Measurements from ENCODE around the gene FLOT2. TPM values are rescaled to one million over a fixed set of nuclear protein-coding genes. Genes with fewer than 3 reads are reported as not detected.
A peak's percentile ranks its signal among the peaks of the same experiment; 100 is the strongest.

FLOT2 gene
- polyA plus RNA-seq, 1 of the 3 experiments (the other 2 are of a cell fraction) = 105 TPM

DNA sequence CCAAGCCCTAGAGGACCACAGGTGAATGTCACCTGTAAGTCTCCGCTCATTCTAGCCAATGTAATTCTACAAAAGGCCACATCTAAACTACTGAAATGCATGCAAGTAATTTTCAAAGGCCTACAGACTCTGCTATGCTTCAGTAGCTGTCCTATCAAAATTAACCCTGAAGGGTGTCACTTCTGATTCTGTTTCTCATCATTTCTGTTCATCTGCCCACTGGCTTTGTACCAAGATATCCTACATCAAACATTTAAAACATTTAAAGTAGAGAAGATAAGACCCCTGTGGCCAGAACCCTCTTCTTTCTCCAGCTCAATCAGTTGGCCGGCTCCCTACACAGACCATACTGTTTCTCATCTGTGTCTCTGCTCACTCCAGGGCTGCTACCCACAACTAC lies 32.3 kb upstream of the FLOT2 start (continued):
- peak in 1 of 2 experiments; percentile 89; a peak in 2 of 4 replicates for TF ChIP-seq EP300 (IDR thresholded peaks at IDR 0.05; ENCODE audit: borderline replicate concordance in 1 of 2, low read depth in 1 of 2, low read length in 1 of 2)
- TF ChIP-seq CHD2 (IDR thresholded peaks at IDR 0.05; ENCODE audit: low read length, partially characterized antibody) = peak; percentile 26
- TF ChIP-seq POLR2AphosphoS5 (IDR thresholded peaks at IDR 0.05; ENCODE audit: low read depth, low read length) = 0 out of 2 replicates have a peak, but pooled peaks have one; percentile 16

DNA sequence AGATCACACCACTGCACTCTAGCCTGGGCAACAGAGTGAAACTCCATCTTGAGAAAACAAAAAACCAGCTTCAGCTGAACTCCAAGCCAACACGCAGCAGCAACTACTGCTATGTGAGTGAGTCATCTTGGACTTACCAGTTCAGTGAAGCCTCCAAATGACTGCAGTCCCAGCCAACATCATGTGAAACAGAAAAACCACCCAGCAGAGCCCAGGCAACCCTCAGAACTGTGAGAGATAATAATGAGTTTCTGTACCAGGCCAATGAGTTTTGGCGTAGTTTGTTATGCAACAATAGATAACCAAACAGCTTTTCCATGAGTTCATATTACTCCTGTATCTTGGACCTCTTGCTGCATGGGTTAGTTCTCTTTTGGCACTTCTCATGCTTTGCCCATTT lies 30.5 kb upstream of the FLOT2 start:
- peaks cover 16% of the 10 kb centered on the region for H3F3A ChIP-seq (replicated peaks; ENCODE audit: insufficient read depth)
- ChIA-PET CTCF (interaction anchor here (1.3 to 6.3 kb wide), 5 partner anchors 11 to 202 kb away, joined by 4 to 44 read pairs (median 4); partner anchors contain the start of gene TLCD1), POLR2A (no interaction called here)
- no peak overlapping the region for H3K27ac ChIP-seq (ENCODE audit: low read depth in 2 of 2, low read length in 1 of 2)
- H2AFZ ChIP-seq (ENCODE audit: low read depth) = no peak overlapping the region
- peaks cover 61% of the 10 kb centered on the region for H4K20me1 ChIP-seq (ENCODE audit: insufficient read depth)
- DNase-seq = no peak
- no peak overlapping the region for H3K4me3 ChIP-seq (ENCODE audit: low read depth in 2 of 2, low read length in 1 of 2)
- H3K9me3 ChIP-seq = no peaks in the 10 kb centered on the region
- no peak overlapping the region for H3K4me2 ChIP-seq
- no peak overlapping the region for H3K9ac ChIP-seq
- H3K27me3 ChIP-seq (ENCODE audit: insufficient read depth) = no peaks in the 10 kb centered on the region
- H3K4me1 ChIP-seq (ENCODE audit: control insufficient read depth in 1 of 2, insufficient read depth in 2 of 2, low read depth in 1 of 2, low read length in 1 of 2) = peaks cover 10 to 16% of the 10 kb centered on the region in 2 experiments; a peak in 2 of 4 replicates
- H3K36me3 ChIP-seq (replicated peaks in 1 of 2; ENCODE audit: control insufficient read depth in 1 of 2, insufficient read depth in 2 of 2, low read length in 1 of 2) = peaks cover 14 to 36% of the 10 kb centered on the region in 2 experiments
- 100% methylated on average over 2 of the region's 2 CpGs for WGBS (ENCODE audit: low lambda C conversion rate)
- TF ChIP-seq, protein P1, sequence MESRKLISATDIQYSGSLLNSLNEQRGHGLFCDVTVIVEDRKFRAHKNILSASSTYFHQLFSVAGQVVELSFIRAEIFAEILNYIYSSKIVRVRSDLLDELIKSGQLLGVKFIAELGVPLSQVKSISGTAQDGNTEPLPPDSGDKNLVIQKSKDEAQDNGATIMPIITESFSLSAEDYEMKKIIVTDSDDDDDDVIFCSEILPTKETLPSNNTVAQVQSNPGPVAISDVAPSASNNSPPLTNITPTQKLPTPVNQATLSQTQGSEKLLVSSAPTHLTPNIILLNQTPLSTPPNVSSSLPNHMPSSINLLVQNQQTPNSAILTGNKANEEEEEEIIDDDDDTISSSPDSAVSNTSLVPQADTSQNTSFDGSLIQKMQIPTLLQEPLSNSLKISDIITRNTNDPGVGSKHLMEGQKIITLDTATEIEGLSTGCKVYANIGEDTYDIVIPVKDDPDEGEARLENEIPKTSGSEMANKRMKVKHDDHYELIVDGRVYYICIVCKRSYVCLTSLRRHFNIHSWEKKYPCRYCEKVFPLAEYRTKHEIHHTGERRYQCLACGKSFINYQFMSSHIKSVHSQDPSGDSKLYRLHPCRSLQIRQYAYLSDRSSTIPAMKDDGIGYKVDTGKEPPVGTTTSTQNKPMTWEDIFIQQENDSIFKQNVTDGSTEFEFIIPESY (IDR thresholded peaks at IDR 0.05; ENCODE audit: borderline replicate concordance, low read depth) = no peak
- 0 out of 2 replicates have a peak, but pooled peaks have one; percentile 14 for TF ChIP-seq FOSL2 (IDR thresholded peaks at IDR 0.05; ENCODE audit: borderline replicate concordance, low read depth)
- H3K9me2 ChIP-seq = no peaks in the 10 kb centered on the region
- peaks cover 100% of the 10 kb centered on the region for H3K79me2 ChIP-seq (ENCODE audit: insufficient read depth)

DNA sequence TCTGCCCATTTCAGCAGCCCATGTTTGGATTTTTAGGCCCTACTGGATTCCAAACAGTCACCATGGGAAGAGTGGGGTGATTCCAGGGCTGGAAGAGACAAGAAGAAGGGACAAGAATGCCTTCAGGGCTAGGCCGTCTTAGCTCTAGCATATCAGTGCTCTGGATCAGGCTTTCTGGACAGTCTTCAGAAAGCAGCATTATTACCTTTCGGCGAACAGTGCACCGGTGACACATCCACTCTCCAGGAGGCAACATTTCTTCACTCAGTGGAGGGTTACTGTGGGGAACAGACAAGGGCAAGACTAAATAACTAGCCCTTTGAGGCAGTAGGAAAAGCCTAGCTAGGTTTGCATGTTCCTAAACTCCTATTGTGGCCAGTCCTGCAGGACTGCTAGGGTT lies 29.3 kb upstream of the FLOT2 start:
- Histone ChIP-seq H3K4me1 (ENCODE audit: control insufficient read depth in 1 of 2, insufficient read depth in 2 of 2, low read depth in 1 of 2, low read length in 1 of 2) (peaks cover 10 to 16% of the 10 kb centered on the region in 2 experiments; a peak in 2 of 4 replicates), H3K79me2 (ENCODE audit: insufficient read depth) (peaks cover 100% of the 10 kb centered on the region), H3K27ac (ENCODE audit: low read depth in 2 of 2, low read length in 1 of 2) (peak overlapping the region in 1 of 2 experiments; percentile 60; a peak in 2 of 4 replicates), H3F3A (replicated peaks; ENCODE audit: insufficient read depth) (peaks cover 16% of the 10 kb centered on the region), H3K4me3 (ENCODE audit: low read depth in 2 of 2, low read length in 1 of 2) (no peak overlapping the region), H3K4me2 (no peak overlapping the region), H3K36me3 (replicated peaks in 1 of 2; ENCODE audit: control insufficient read depth in 1 of 2, insufficient read depth in 2 of 2, low read length in 1 of 2) (peaks cover 27 to 40% of the 10 kb centered on the region in 2 experiments), H3K9me3 (no peaks in the 10 kb centered on the region), H3K9me2 (no peaks in the 10 kb centered on the region), H3K27me3 (ENCODE audit: insufficient read depth) (no peaks in the 10 kb centered on the region), H2AFZ (ENCODE audit: low read depth) (no peak overlapping the region), H4K20me1 (ENCODE audit: insufficient read depth) (peaks cover 50% of the 10 kb centered on the region), H3K9ac (no peak overlapping the region)
- POLR2A ChIA-PET = no interaction called here
- TF ChIP-seq FOXJ3 (CRISPR knock-in tag; IDR thresholded peaks at IDR 0.05) (no peak), CHD2 (IDR thresholded peaks at IDR 0.05; ENCODE audit: low read length, partially characterized antibody) (no peak), RAD21 (IDR thresholded peaks at IDR 0.05; ENCODE audit: low read length) (no peak), TCF12 (IDR thresholded peaks at IDR 0.05) (no peak), POLR2AphosphoS5 (IDR thresholded peaks at IDR 0.05; ENCODE audit: low read depth, low read length) (no peak), ELF1 (IDR thresholded peaks at IDR 0.05) (no peak), RFX5 (IDR thresholded peaks at IDR 0.05; ENCODE audit: low read length) (no peak), TEAD4 (IDR thresholded peaks at IDR 0.05; ENCODE audit: borderline replicate concordance, insufficient read depth) (no peak), MEF2A (IDR thresholded peaks at IDR 0.05; ENCODE audit: borderline replicate concordance, low read depth) (no peak), EZH2phosphoT487 (IDR thresholded peaks at IDR 0.05; ENCODE audit: borderline replicate concordance, low read depth) (no peak)
- TF ChIP-seq, protein P2, sequence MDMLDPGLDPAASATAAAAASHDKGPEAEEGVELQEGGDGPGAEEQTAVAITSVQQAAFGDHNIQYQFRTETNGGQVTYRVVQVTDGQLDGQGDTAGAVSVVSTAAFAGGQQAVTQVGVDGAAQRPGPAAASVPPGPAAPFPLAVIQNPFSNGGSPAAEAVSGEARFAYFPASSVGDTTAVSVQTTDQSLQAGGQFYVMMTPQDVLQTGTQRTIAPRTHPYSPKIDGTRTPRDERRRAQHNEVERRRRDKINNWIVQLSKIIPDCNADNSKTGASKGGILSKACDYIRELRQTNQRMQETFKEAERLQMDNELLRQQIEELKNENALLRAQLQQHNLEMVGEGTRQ (IDR thresholded peaks at IDR 0.05; ENCODE audit: borderline replicate concordance, low read depth, low read length) = no peak
- TF ChIP-seq, protein P3, sequence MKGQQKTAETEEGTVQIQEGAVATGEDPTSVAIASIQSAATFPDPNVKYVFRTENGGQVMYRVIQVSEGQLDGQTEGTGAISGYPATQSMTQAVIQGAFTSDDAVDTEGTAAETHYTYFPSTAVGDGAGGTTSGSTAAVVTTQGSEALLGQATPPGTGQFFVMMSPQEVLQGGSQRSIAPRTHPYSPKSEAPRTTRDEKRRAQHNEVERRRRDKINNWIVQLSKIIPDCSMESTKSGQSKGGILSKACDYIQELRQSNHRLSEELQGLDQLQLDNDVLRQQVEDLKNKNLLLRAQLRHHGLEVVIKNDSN (IDR thresholded peaks at IDR 0.05; ENCODE audit: borderline replicate concordance, low read depth) = no peak
- TF ChIP-seq, protein P4, sequence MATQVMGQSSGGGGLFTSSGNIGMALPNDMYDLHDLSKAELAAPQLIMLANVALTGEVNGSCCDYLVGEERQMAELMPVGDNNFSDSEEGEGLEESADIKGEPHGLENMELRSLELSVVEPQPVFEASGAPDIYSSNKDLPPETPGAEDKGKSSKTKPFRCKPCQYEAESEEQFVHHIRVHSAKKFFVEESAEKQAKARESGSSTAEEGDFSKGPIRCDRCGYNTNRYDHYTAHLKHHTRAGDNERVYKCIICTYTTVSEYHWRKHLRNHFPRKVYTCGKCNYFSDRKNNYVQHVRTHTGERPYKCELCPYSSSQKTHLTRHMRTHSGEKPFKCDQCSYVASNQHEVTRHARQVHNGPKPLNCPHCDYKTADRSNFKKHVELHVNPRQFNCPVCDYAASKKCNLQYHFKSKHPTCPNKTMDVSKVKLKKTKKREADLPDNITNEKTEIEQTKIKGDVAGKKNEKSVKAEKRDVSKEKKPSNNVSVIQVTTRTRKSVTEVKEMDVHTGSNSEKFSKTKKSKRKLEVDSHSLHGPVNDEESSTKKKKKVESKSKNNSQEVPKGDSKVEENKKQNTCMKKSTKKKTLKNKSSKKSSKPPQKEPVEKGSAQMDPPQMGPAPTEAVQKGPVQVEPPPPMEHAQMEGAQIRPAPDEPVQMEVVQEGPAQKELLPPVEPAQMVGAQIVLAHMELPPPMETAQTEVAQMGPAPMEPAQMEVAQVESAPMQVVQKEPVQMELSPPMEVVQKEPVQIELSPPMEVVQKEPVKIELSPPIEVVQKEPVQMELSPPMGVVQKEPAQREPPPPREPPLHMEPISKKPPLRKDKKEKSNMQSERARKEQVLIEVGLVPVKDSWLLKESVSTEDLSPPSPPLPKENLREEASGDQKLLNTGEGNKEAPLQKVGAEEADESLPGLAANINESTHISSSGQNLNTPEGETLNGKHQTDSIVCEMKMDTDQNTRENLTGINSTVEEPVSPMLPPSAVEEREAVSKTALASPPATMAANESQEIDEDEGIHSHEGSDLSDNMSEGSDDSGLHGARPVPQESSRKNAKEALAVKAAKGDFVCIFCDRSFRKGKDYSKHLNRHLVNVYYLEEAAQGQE (IDR thresholded peaks at IDR 0.05; ENCODE audit: low read depth, low read length) = no peak
- WGBS (ENCODE audit: low lambda C conversion rate) = 96% methylated on average over 4 of the region's 4 CpGs
- no peak for DNase-seq
- CTCF ChIA-PET = interaction anchor here (0.9 to 6.3 kb wide), 8 partner anchors 10 to 200 kb away, joined by 3 to 44 read pairs (median 4); partner anchors contain the start of gene TLCD1
